ENCODE results near the gene ZNF286A.
"Not testable (repeated sequence)": the region's sequence is repeated elsewhere in the genome, so short reads cannot be mapped to it uniquely, and the experiment has no call there.

The ZNF286A gene

GRCh38 chr17:15739259-15739658 lies 39.7 kb downstream of the ZNF286A start:
- H3K79me2 ChIP-seq (ENCODE audit: control insufficient read depth, insufficient read depth, low read length, unreplicated experiment); H3K36me3 ChIP-seq (ENCODE audit: insufficient read depth, low read length); H3K4me1 ChIP-seq (ENCODE audit: control insufficient read depth, insufficient read depth, low read length, unreplicated experiment); H3K27me3 ChIP-seq (ENCODE audit: insufficient read depth, low read length); H3K27ac ChIP-seq (ENCODE audit: low read depth, low read length); H3K4me3 ChIP-seq (ENCODE audit: low read depth, low read length); H2AFZ ChIP-seq (ENCODE audit: low read length, unreplicated experiment): not testable (repeated sequence)

GRCh38 chr17:15740041-15740440 lies 40.5 kb downstream of the ZNF286A start:
- H3K36me3 ChIP-seq (ENCODE audit: insufficient read depth, low read length); H3K27me3 ChIP-seq (ENCODE audit: insufficient read depth, low read length); H3K79me2 ChIP-seq (ENCODE audit: control insufficient read depth, insufficient read depth, low read length, unreplicated experiment); H3K4me1 ChIP-seq (ENCODE audit: control insufficient read depth, insufficient read depth, low read length, unreplicated experiment); H3K27ac ChIP-seq (ENCODE audit: low read depth, low read length); H2AFZ ChIP-seq (ENCODE audit: low read length, unreplicated experiment); H3K4me3 ChIP-seq (ENCODE audit: low read depth, low read length): not testable (repeated sequence)

- peaks cover 6% of the 10 kb centered on the region for H3K27me3 ChIP-seq (ENCODE audit: insufficient read depth, low read length)
Observed at GRCh38 chr17:15740570-15741120, 41.1 kb downstream of the ZNF286A start.

GRCh38 chr17:15741624-15742023 lies 42.1 kb downstream of the ZNF286A start:
- H3K27ac ChIP-seq (ENCODE audit: low read depth, low read length), result no peak overlapping the region
- H3K36me3 ChIP-seq (ENCODE audit: insufficient read depth, low read length), result no peaks in the 10 kb centered on the region
- no peaks in the 10 kb centered on the region for H3K79me2 ChIP-seq (ENCODE audit: control insufficient read depth, insufficient read depth, low read length, unreplicated experiment)
- no peaks in the 10 kb centered on the region for H3K4me1 ChIP-seq (ENCODE audit: control insufficient read depth, insufficient read depth, low read length, unreplicated experiment)
- no peak overlapping the region for H3K4me3 ChIP-seq (ENCODE audit: low read depth, low read length)
- no peak overlapping the region for H2AFZ ChIP-seq (ENCODE audit: low read length, unreplicated experiment)
- peaks cover 13% of the 10 kb centered on the region for H3K27me3 ChIP-seq (ENCODE audit: insufficient read depth, low read length)

More at GRCh38 chr17:15740570-15741120, 41.1 kb downstream of the ZNF286A start:
- Histone ChIP-seq H3K79me2 (ENCODE audit: control insufficient read depth, insufficient read depth, low read length, unreplicated experiment) (no peaks in the 10 kb centered on the region), H2AFZ (ENCODE audit: low read length, unreplicated experiment) (no peak overlapping the region), H3K4me1 (ENCODE audit: control insufficient read depth, insufficient read depth, low read length, unreplicated experiment) (no peaks in the 10 kb centered on the region), H3K4me3 (ENCODE audit: low read depth, low read length) (no peak overlapping the region), H3K36me3 (ENCODE audit: insufficient read depth, low read length) (no peaks in the 10 kb centered on the region), H3K27ac (ENCODE audit: low read depth, low read length) (no peak overlapping the region)

- Histone ChIP-seq H3K36me3 (ENCODE audit: insufficient read depth, low read length) (no peaks in the 10 kb centered on the region), H3K27ac (ENCODE audit: low read depth, low read length) (no peak overlapping the region), H2AFZ (ENCODE audit: low read length, unreplicated experiment) (no peak overlapping the region), H3K4me1 (ENCODE audit: control insufficient read depth, insufficient read depth, low read length, unreplicated experiment) (no peaks in the 10 kb centered on the region), H3K4me3 (ENCODE audit: low read depth, low read length) (no peak overlapping the region), H3K27me3 (ENCODE audit: insufficient read depth, low read length) (peaks cover 18% of the 10 kb centered on the region), H3K79me2 (ENCODE audit: control insufficient read depth, insufficient read depth, low read length, unreplicated experiment) (no peaks in the 10 kb centered on the region)
Observed at GRCh38 chr17:15742051-15742795, 42.7 kb downstream of the ZNF286A start.

GRCh38 chr17:15742921-15743320 lies 43.4 kb downstream of the ZNF286A start:
- Histone ChIP-seq H3K27ac (ENCODE audit: low read depth, low read length) (no peak overlapping the region), H2AFZ (ENCODE audit: low read length, unreplicated experiment) (no peak overlapping the region), H3K79me2 (ENCODE audit: control insufficient read depth, insufficient read depth, low read length, unreplicated experiment) (no peaks in the 10 kb centered on the region), H3K4me3 (ENCODE audit: low read depth, low read length) (no peak overlapping the region), H3K27me3 (ENCODE audit: insufficient read depth, low read length) (peaks cover 18% of the 10 kb centered on the region), H3K36me3 (ENCODE audit: insufficient read depth, low read length) (no peaks in the 10 kb centered on the region), H3K4me1 (ENCODE audit: control insufficient read depth, insufficient read depth, low read length, unreplicated experiment) (no peaks in the 10 kb centered on the region)

GRCh38 chr17:15744074-15744676 lies 44.6 kb downstream of the ZNF286A start:
- no peak overlapping the region for H2AFZ ChIP-seq (ENCODE audit: low read length, unreplicated experiment)
- H3K4me3 ChIP-seq (ENCODE audit: low read depth, low read length), result no peak overlapping the region
- H3K27ac ChIP-seq (ENCODE audit: low read depth, low read length), result no peak overlapping the region
- peaks cover 18% of the 10 kb centered on the region for H3K27me3 ChIP-seq (ENCODE audit: insufficient read depth, low read length)
- H3K79me2 ChIP-seq (ENCODE audit: control insufficient read depth, insufficient read depth, low read length, unreplicated experiment), result no peaks in the 10 kb centered on the region
- no peaks in the 10 kb centered on the region for H3K4me1 ChIP-seq (ENCODE audit: control insufficient read depth, insufficient read depth, low read length, unreplicated experiment)
- no peaks in the 10 kb centered on the region for H3K36me3 ChIP-seq (ENCODE audit: insufficient read depth, low read length)

GRCh38 chr17:15744885-15745284 lies 45.3 kb downstream of the ZNF286A start:
- Histone ChIP-seq H2AFZ (ENCODE audit: low read length, unreplicated experiment) (no peak overlapping the region), H3K4me3 (ENCODE audit: low read depth, low read length) (no peak overlapping the region), H3K27me3 (ENCODE audit: insufficient read depth, low read length) (peaks cover 18% of the 10 kb centered on the region), H3K4me1 (ENCODE audit: control insufficient read depth, insufficient read depth, low read length, unreplicated experiment) (no peaks in the 10 kb centered on the region), H3K79me2 (ENCODE audit: control insufficient read depth, insufficient read depth, low read length, unreplicated experiment) (no peaks in the 10 kb centered on the region), H3K36me3 (ENCODE audit: insufficient read depth, low read length) (no peaks in the 10 kb centered on the region), H3K27ac (ENCODE audit: low read depth, low read length) (no peak overlapping the region)

- not testable (repeated sequence) for H3K79me2 ChIP-seq (ENCODE audit: control insufficient read depth, insufficient read depth, low read length, unreplicated experiment); H3K4me1 ChIP-seq (ENCODE audit: control insufficient read depth, insufficient read depth, low read length, unreplicated experiment); H3K27ac ChIP-seq (ENCODE audit: low read depth, low read length); H2AFZ ChIP-seq (ENCODE audit: low read length, unreplicated experiment); H3K36me3 ChIP-seq (ENCODE audit: insufficient read depth, low read length); H3K4me3 ChIP-seq (ENCODE audit: low read depth, low read length)
- H3K27me3 ChIP-seq (ENCODE audit: insufficient read depth, low read length), result peaks cover 18% of the 10 kb centered on the region
Observed at GRCh38 chr17:15749403-15749802, 49.9 kb downstream of the ZNF286A start.

GRCh38 chr17:15768865-15769533 lies 69.4 kb downstream of the ZNF286A start:
- not testable (repeated sequence) for H3K4me3 ChIP-seq (ENCODE audit: low read depth, low read length); H3K27me3 ChIP-seq (ENCODE audit: insufficient read depth, low read length); H2AFZ ChIP-seq (ENCODE audit: low read length, unreplicated experiment); H3K4me1 ChIP-seq (ENCODE audit: control insufficient read depth, insufficient read depth, low read length, unreplicated experiment); H3K27ac ChIP-seq (ENCODE audit: low read depth, low read length); H3K79me2 ChIP-seq (ENCODE audit: control insufficient read depth, insufficient read depth, low read length, unreplicated experiment); H3K36me3 ChIP-seq (ENCODE audit: insufficient read depth, low read length)
